Measurements from ENCODE around the gene GLUD2. TPM values are rescaled to one million over a fixed set of nuclear protein-coding genes. Genes with fewer than 3 reads are reported as not detected.

The GLUD2 gene
- total RNA-seq, 2 experiments from 2014 or later: 0.41 TPM; not detected in 1

DNA sequence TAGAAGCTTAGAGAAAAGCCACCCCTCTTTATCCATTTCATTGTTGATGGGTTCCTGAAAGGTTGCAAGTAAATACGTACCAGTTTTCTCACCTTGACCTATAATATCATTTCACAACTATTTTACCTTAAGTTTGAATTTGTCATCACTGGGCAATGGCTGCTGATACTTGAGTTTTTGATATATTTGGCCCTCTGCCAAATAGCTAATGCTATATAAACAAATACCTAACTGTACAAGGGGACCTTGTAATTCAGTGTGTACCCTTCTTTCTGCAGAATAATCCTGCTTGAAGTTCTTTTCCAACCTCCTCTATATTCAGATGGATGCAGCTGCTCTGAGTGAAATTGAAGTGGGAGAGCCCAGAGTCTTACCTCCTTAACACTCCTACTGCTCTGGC is 19.0 kb upstream of the GLUD2 start:
- Histone ChIP-seq H3K9me2 (ENCODE audit: insufficient read depth, low read length) (no peaks in the 10 kb centered on the region), H3K36me3 (ENCODE audit: insufficient read depth, low read length) (no peaks in the 10 kb centered on the region), H3K27ac (ENCODE audit: low read depth, low read length, poor library complexity, severe bottlenecking) (no peak overlapping the region), H3K9me3 (ENCODE audit: low read length) (no peaks in the 10 kb centered on the region), H2AFZ (ENCODE audit: low read length) (no peak overlapping the region), H3K4me3 (ENCODE audit: low read depth, low read length, poor library complexity, severe bottlenecking) (no peak overlapping the region), H3K4me2 (ENCODE audit: low read length) (no peak overlapping the region), H3K79me2 (ENCODE audit: insufficient read depth, low read depth, low read length) (no peaks in the 10 kb centered on the region), H4K20me1 (ENCODE audit: insufficient read depth, low read length) (no peaks in the 10 kb centered on the region), H3K4me1 (ENCODE audit: insufficient read depth, low read length, poor library complexity, severe bottlenecking) (no peaks in the 10 kb centered on the region)
- intact Hi-C loops (cut with micrococcal nuclease; ENCODE audit: unreplicated experiment): no loop called here
- ChIA-PET CTCF (ENCODE audit: unreplicated experiment) (no interaction called here), POLR2A (interaction anchor here (0.6 to 0.8 kb wide), 3 partner anchors 11 to 1016 kb away, joined by 3 read pairs; no protein-coding TSS in a partner anchor)
- no peak for TF ChIP-seq EZH2phosphoT487 (IDR thresholded peaks at IDR 0.05; ENCODE audit: borderline replicate concordance, low read depth, low read length)
- no peak for TF ChIP-seq CTCF (conservative IDR thresholded peaks at IDR 0.05; ENCODE audit: low read length)
- DNase-seq (ENCODE audit: low spot score): no peak
- BruUV-seq (replicated peaks): no TSS peak

- TF ChIP-seq CTCF (conservative IDR thresholded peaks at IDR 0.05; ENCODE audit: low read length) (no peak), EZH2phosphoT487 (IDR thresholded peaks at IDR 0.05; ENCODE audit: borderline replicate concordance, low read depth, low read length) (no peak)
- no peaks in the 10 kb centered on the region for H3K9me2 ChIP-seq (ENCODE audit: insufficient read depth, low read length)
- no peaks in the 10 kb centered on the region for H4K20me1 ChIP-seq (ENCODE audit: insufficient read depth, low read length)
- intact Hi-C loops (cut with micrococcal nuclease; ENCODE audit: unreplicated experiment): no loop called here
- CTCF ChIA-PET (ENCODE audit: unreplicated experiment): no interaction called here
- POLR2A ChIA-PET: no interaction called here
- H3K4me3 ChIP-seq (ENCODE audit: low read depth, low read length, poor library complexity, severe bottlenecking): no peak overlapping the region
- H2AFZ ChIP-seq (ENCODE audit: low read length): no peak overlapping the region
- no peaks in the 10 kb centered on the region for H3K9me3 ChIP-seq (ENCODE audit: low read length)
- no peak overlapping the region for H3K4me2 ChIP-seq (ENCODE audit: low read length)
- no peaks in the 10 kb centered on the region for H3K4me1 ChIP-seq (ENCODE audit: insufficient read depth, low read length, poor library complexity, severe bottlenecking)
- no TSS peak for BruUV-seq (replicated peaks)
- DNase-seq (ENCODE audit: low spot score): no peak
- no peak overlapping the region for H3K27ac ChIP-seq (ENCODE audit: low read depth, low read length, poor library complexity, severe bottlenecking)
- no peaks in the 10 kb centered on the region for H3K79me2 ChIP-seq (ENCODE audit: insufficient read depth, low read depth, low read length)
- H3K36me3 ChIP-seq (ENCODE audit: insufficient read depth, low read length): no peaks in the 10 kb centered on the region
These were observed 17.3 kb upstream of the GLUD2 start for GRCh38 chrX:121030083-121030482.

DNA sequence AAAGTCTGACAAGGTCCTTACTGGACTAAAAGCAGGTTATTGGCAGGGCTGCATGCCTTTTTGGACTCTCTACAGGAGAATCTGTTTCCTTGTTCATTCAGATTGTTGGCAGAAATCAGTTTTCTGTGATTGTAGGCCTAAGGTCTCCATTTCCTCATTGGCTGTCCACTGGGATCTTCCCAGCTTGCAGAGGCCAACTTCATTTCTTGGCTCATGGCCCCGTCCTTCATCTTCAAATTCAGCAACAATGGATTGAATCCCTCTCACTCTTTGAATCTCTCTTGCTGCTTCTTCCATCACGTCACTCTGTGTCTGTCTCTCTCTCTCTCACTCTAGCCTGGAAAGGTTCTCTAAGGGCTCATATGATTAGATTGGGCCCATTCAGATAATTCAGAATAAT is 14.9 kb upstream of the GLUD2 start:
- no TSS peak for BruUV-seq (replicated peaks)
- CTCF ChIA-PET (ENCODE audit: unreplicated experiment): no interaction called here
- Histone ChIP-seq H3K4me3 (ENCODE audit: low read depth, low read length, poor library complexity, severe bottlenecking) (no peak overlapping the region), H4K20me1 (ENCODE audit: insufficient read depth, low read length) (no peaks in the 10 kb centered on the region), H2AFZ (ENCODE audit: low read length) (no peak overlapping the region), H3K36me3 (ENCODE audit: insufficient read depth, low read length) (no peaks in the 10 kb centered on the region), H3K27ac (ENCODE audit: low read depth, low read length, poor library complexity, severe bottlenecking) (no peak overlapping the region), H3K79me2 (ENCODE audit: insufficient read depth, low read depth, low read length) (no peaks in the 10 kb centered on the region), H3K4me1 (ENCODE audit: insufficient read depth, low read length, poor library complexity, severe bottlenecking) (no peaks in the 10 kb centered on the region), H3K9me2 (ENCODE audit: insufficient read depth, low read length) (no peaks in the 10 kb centered on the region), H3K4me2 (ENCODE audit: low read length) (no peak overlapping the region), H3K9me3 (ENCODE audit: low read length) (no peaks in the 10 kb centered on the region)
- POLR2A ChIA-PET: no interaction called here
- DNase-seq (ENCODE audit: low spot score): no peak
- intact Hi-C loops (cut with micrococcal nuclease; ENCODE audit: unreplicated experiment): no loop called here
- TF ChIP-seq CTCF (conservative IDR thresholded peaks at IDR 0.05; ENCODE audit: low read length) (no peak), EZH2phosphoT487 (IDR thresholded peaks at IDR 0.05; ENCODE audit: borderline replicate concordance, low read depth, low read length) (no peak)
